Retinal pigment epithelial cell (primary cell): ENCODE data around the gene CAMSAP1.

Experiments used
- DNase-seq: peaks from one replicate; pipeline ENCODE4 v3.0.0-alpha.2; 2010; ENCODE audit warnings: low read depth
- H3K4me3 ChIP-seq: 2 replicates; pipeline ENCODE4 v1.5.1; 2011; ENCODE audit warnings: mild to moderate bottlenecking, low read length, control low read depth, moderate library complexity
- CTCF ChIP-seq: conservative IDR thresholded peaks from 2 replicates; pipeline ENCODE4 v1.5.1; 2011; ENCODE audit warnings: low read depth, low read length, control low read depth, inconsistent platforms

Gene CAMSAP1

GRCh38 chr9:135886147-135886981 is 21.0 kb downstream of the CAMSAP1 start:
- TF ChIP-seq CTCF = no peak

GRCh38 chr9:135885100-135885853 is 22.1 kb downstream of the CAMSAP1 start:
- no peak for TF ChIP-seq CTCF
- DNase-seq = no peak
- H3K4me3 ChIP-seq = no peak overlapping the region

More at GRCh38 chr9:135886147-135886981, 21.0 kb downstream of the CAMSAP1 start:
- DNase-seq = no peak
- no peak overlapping the region for H3K4me3 ChIP-seq

GRCh38 chr9:135884328-135885035 is 22.9 kb downstream of the CAMSAP1 start:
- TF ChIP-seq CTCF = no peak
- H3K4me3 ChIP-seq = no peak overlapping the region
- no peak for DNase-seq

- no peak for DNase-seq
- H3K4me3 ChIP-seq = no peak overlapping the region
- no peak for TF ChIP-seq CTCF
Observed at GRCh38 chr9:135883410-135884089, 23.8 kb downstream of the CAMSAP1 start.

- no peak overlapping the region for H3K4me3 ChIP-seq
- no peak for DNase-seq
- no peak for TF ChIP-seq CTCF
Observed at GRCh38 chr9:135882011-135882410, 25.3 kb downstream of the CAMSAP1 start.

- TF ChIP-seq CTCF = no peak
- DNase-seq = no peak
- H3K4me3 ChIP-seq = no peak overlapping the region
Observed at GRCh38 chr9:135880438-135880837, 26.9 kb downstream of the CAMSAP1 start.
